SK-N-SH treated with all-trans-retinoic acid at 6 μM for 48 hours (cell line): ENCODE results near the gene FBXO3.

Experiments
- ATAC-seq: fragments of 200-7000 bp; cut with Tn5 transposase; 3 replicates; pipeline ENCODE4 v1.9.1; 2020; ENCODE audit warnings: mild to moderate bottlenecking, moderate library complexity
- ARNTL ChIP-seq: fragments of 450-650 bp; formaldehyde crosslinking; IDR thresholded peaks from 2 replicates; pipeline ENCODE4 v1.5.0; 2020; ENCODE audit warnings: low read depth, mild to moderate bottlenecking, moderate library complexity, borderline replicate concordance
- BACH2 ChIP-seq: fragments of 250-450 bp; sonication (Bioruptor Pico); IDR thresholded peaks from 2 replicates; pipeline ENCODE4 v1.9.0; 2021; ENCODE audit warnings: mild to moderate bottlenecking, borderline replicate concordance
- CSDC2 ChIP-seq: fragments of 250-450 bp; sonication (Bioruptor Pico); IDR thresholded peaks from 2 replicates; pipeline ENCODE4 v1.5.0; 2020; ENCODE audit warnings: mild to moderate bottlenecking, moderate library complexity
- ESRRG ChIP-seq: fragments of 250-450 bp; sonication (Bioruptor Pico); IDR thresholded peaks from 2 replicates; pipeline ENCODE4 v1.6.1; 2021; ENCODE audit warnings: mild to moderate bottlenecking
- GLIS3 ChIP-seq: fragments of 250-450 bp; sonication (Bioruptor Pico); IDR thresholded peaks from 2 replicates; pipeline ENCODE4 v1.5.0; 2020; ENCODE audit warnings: mild to moderate bottlenecking, moderate library complexity
- ISL1 ChIP-seq: fragments of 250-450 bp; sonication (Bioruptor Pico); IDR thresholded peaks from 2 replicates; pipeline ENCODE4 v2.1.2; 2022; ENCODE audit warnings: mild to moderate bottlenecking, moderate library complexity
- OSR1 ChIP-seq: fragments of 250-450 bp; sonication (Bioruptor Pico); IDR thresholded peaks from 2 replicates; pipeline ENCODE4 v1.8.0; 2022; ENCODE audit warnings: moderate library complexity, mild to moderate bottlenecking, inconsistent platforms
- PATZ1 ChIP-seq: fragments of 250-450 bp; sonication (Bioruptor Pico); IDR thresholded peaks from 2 replicates; pipeline ENCODE4 v1.8.0; 2020; ENCODE audit warnings: mild to moderate bottlenecking, moderate library complexity, borderline replicate concordance
- RARB ChIP-seq: fragments of 250-450 bp; sonication (Bioruptor Pico); IDR thresholded peaks from 2 replicates; pipeline ENCODE4 v1.8.0; 2021; ENCODE audit warnings: mild to moderate bottlenecking, moderate library complexity
- TCF4 ChIP-seq: fragments of 250-450 bp; sonication (Bioruptor Pico); IDR thresholded peaks from 2 replicates; pipeline ENCODE4 v1.8.0; 2021; ENCODE audit warnings: mild to moderate bottlenecking, moderate library complexity, borderline replicate concordance
- ZC3H10 ChIP-seq: fragments of 250-450 bp; sonication (Bioruptor Pico); IDR thresholded peaks from 2 replicates; pipeline ENCODE4 v1.5.1; 2021; ENCODE audit warnings: mild to moderate bottlenecking, moderate library complexity
- ZNF70 ChIP-seq: fragments of 450-650 bp; formaldehyde crosslinking; IDR thresholded peaks from 2 replicates; pipeline ENCODE4 v1.5.0; 2020; ENCODE audit warnings: mild to moderate bottlenecking, moderate library complexity
- ZNF8 ChIP-seq: fragments of 450-650 bp; formaldehyde crosslinking; IDR thresholded peaks from 2 replicates; pipeline ENCODE4 v1.5.0; 2020; ENCODE audit warnings: mild to moderate bottlenecking, moderate library complexity
- TF ChIP-seq, protein P1 (sequence below): fragments of 250-450 bp; sonication (Bioruptor Pico); IDR thresholded peaks from 2 replicates; pipeline ENCODE4 v1.5.1; 2020; ENCODE audit warnings: low read depth, mild to moderate bottlenecking, moderate library complexity
- TF ChIP-seq, protein P2 (sequence below): fragments of 250-450 bp; sonication (Bioruptor Pico); IDR thresholded peaks from 2 replicates; pipeline ENCODE4 v1.8.0; 2021; ENCODE audit warnings: low read depth, mild to moderate bottlenecking, moderate library complexity, borderline replicate concordance
- TF ChIP-seq, protein P3 (sequence below): fragments of 250-450 bp; sonication (Bioruptor Pico); IDR thresholded peaks from 2 replicates; pipeline ENCODE4 v1.5.0; 2020; ENCODE audit warnings: mild to moderate bottlenecking, moderate library complexity
- TF ChIP-seq, protein P4 (sequence below): fragments of 250-450 bp; sonication (Bioruptor Pico); IDR thresholded peaks from 2 replicates; pipeline ENCODE4 v1.5.1; 2021; ENCODE audit warnings: mild to moderate bottlenecking, moderate library complexity

FBXO3 gene

DNA sequence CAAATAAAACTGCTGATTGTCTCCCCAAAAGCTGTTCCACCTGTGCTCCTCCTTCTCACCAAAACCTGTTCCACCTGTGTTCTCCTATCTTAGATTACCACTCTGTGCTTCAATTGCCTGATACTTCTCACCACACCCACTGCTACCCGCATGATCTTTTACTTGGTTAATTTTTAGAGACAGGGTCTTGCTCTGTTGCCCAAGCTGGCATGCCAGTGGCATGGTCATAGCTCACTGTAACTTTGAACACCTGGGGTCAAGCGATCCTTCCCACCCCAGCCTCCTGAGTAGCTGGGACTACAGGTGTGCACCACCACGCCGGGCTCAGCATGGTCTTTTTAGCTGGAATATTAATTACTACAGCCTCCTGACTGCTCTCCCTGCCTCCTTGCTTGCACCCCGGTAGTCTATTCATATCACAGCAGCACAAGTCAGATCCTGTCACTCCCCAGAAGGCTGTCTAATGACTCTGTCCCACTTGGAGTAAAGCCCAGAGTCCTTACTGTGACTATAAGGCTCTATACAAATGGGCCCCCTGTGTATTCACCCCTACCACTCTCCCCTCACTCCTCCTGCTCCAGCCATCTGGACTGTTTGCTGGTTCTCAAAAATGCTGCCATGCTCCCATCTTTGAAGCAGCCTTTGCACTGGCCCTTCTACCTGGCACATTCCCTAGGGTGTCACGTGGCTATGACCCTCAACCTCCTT is 77.2 kb downstream of the FBXO3 start:
- TF ChIP-seq RARB (CRISPR knock-in tag) = no peak
- TF ChIP-seq, protein P1, sequence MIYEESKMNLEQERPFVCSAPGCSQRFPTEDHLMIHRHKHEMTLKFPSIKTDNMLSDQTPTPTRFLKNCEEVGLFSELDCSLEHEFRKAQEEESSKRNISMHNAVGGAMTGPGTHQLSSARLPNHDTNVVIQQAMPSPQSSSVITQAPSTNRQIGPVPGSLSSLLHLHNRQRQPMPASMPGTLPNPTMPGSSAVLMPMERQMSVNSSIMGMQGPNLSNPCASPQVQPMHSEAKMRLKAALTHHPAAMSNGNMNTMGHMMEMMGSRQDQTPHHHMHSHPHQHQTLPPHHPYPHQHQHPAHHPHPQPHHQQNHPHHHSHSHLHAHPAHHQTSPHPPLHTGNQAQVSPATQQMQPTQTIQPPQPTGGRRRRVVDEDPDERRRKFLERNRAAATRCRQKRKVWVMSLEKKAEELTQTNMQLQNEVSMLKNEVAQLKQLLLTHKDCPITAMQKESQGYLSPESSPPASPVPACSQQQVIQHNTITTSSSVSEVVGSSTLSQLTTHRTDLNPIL = no peak
- no peak for TF ChIP-seq CSDC2 (CRISPR knock-in tag)
- TF ChIP-seq ESRRG (CRISPR knock-in tag) = no peak
- TF ChIP-seq, protein P2, sequence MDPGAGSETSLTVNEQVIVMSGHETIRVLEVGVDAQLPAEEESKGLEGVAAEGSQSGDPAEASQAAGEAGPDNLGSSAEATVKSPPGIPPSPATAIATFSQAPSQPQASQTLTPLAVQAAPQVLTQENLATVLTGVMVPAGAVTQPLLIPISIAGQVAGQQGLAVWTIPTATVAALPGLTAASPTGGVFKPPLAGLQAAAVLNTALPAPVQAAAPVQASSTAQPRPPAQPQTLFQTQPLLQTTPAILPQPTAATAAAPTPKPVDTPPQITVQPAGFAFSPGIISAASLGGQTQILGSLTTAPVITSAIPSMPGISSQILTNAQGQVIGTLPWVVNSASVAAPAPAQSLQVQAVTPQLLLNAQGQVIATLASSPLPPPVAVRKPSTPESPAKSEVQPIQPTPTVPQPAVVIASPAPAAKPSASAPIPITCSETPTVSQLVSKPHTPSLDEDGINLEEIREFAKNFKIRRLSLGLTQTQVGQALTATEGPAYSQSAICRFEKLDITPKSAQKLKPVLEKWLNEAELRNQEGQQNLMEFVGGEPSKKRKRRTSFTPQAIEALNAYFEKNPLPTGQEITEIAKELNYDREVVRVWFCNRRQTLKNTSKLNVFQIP = no peak
- no peak for TF ChIP-seq ARNTL (CRISPR knock-in tag)
- TF ChIP-seq, protein P3, sequence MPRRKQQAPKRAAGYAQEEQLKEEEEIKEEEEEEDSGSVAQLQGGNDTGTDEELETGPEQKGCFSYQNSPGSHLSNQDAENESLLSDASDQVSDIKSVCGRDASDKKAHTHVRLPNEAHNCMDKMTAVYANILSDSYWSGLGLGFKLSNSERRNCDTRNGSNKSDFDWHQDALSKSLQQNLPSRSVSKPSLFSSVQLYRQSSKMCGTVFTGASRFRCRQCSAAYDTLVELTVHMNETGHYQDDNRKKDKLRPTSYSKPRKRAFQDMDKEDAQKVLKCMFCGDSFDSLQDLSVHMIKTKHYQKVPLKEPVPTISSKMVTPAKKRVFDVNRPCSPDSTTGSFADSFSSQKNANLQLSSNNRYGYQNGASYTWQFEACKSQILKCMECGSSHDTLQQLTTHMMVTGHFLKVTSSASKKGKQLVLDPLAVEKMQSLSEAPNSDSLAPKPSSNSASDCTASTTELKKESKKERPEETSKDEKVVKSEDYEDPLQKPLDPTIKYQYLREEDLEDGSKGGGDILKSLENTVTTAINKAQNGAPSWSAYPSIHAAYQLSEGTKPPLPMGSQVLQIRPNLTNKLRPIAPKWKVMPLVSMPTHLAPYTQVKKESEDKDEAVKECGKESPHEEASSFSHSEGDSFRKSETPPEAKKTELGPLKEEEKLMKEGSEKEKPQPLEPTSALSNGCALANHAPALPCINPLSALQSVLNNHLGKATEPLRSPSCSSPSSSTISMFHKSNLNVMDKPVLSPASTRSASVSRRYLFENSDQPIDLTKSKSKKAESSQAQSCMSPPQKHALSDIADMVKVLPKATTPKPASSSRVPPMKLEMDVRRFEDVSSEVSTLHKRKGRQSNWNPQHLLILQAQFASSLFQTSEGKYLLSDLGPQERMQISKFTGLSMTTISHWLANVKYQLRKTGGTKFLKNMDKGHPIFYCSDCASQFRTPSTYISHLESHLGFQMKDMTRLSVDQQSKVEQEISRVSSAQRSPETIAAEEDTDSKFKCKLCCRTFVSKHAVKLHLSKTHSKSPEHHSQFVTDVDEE (CRISPR knock-in tag) = no peak
- no peak for TF ChIP-seq ZC3H10 (CRISPR knock-in tag)
- no peak for TF ChIP-seq GLIS3 (CRISPR knock-in tag)
- TF ChIP-seq ZNF70 (CRISPR knock-in tag) = no peak
- TF ChIP-seq OSR1 = no peak
- no peak for ATAC-seq

DNA sequence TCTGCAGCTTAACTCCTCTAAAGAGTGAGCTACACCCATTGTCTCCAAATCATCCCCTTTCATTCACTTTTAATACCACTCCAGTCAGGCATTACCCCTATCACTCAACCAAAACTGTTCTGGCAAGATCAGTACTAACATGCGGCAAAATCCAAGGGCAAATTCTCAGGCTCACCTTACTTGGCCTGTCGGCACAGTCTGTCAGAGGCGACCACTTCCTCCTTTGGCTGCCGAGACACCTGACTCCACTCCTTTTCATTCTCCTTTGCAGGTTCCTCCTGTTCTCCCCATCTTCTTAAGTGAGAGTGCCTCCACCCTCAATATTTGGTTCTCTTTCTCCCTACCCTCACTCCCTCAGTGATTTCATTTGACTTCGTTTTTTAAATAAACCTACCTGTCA is 77.9 kb downstream of the FBXO3 start:
- ATAC-seq = no peak
- TF ChIP-seq, protein P3 (CRISPR knock-in tag) = no peak
- no peak for TF ChIP-seq BACH2 (CRISPR knock-in tag)
- TF ChIP-seq ZNF8 (CRISPR knock-in tag) = no peak
- TF ChIP-seq TCF4 (CRISPR knock-in tag) = no peak
- TF ChIP-seq PATZ1 = no peak
- TF ChIP-seq, protein P4, sequence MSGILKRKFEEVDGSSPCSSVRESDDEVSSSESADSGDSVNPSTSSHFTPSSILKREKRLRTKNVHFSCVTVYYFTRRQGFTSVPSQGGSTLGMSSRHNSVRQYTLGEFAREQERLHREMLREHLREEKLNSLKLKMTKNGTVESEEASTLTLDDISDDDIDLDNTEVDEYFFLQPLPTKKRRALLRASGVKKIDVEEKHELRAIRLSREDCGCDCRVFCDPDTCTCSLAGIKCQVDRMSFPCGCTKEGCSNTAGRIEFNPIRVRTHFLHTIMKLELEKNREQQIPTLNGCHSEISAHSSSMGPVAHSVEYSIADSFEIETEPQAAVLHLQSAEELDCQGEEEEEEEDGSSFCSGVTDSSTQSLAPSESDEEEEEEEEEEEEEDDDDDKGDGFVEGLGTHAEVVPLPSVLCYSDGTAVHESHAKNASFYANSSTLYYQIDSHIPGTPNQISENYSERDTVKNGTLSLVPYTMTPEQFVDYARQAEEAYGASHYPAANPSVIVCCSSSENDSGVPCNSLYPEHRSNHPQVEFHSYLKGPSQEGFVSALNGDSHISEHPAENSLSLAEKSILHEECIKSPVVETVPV (CRISPR knock-in tag) = no peak
- TF ChIP-seq ISL1 (CRISPR knock-in tag) = no peak
- no peak for TF ChIP-seq RARB (CRISPR knock-in tag)
- TF ChIP-seq GLIS3 (CRISPR knock-in tag) = no peak
- TF ChIP-seq, protein P1 = no peak
- TF ChIP-seq, all 23 proteins: peak for 0
